GM18502 (cell line): ENCODE results near the gene CBX1.

Source experiments
- ATAC-seq: cut with Tn5 transposase; IDR thresholded peaks from one replicate; pipeline ENCODE4 v1.9.1; 2021; ENCODE audit warnings: mild to moderate bottlenecking; ENCODE audit not compliant: unreplicated experiment, poor library complexity

The CBX1 gene

DNA sequence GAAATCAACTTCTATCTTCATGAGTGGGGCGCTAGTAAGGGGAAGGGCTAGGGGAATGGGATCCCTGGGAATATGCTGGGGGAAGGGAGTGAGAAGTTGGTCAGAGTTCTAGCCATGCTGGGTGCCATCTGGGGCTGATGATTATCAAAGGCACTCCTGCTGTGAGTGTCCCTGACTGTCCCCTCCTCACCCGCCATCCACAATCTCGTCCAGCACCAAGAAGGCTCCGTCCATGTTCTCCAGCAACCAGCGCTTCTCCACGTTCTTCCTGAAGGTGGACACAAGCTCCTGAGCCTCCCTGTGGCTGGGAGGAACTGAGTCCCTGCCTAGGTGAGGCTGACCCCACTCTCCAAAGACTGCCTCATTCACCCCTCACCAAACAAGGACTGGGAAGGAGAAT lies 69.3 kb downstream of the CBX1 start:
- no peak for ATAC-seq

DNA sequence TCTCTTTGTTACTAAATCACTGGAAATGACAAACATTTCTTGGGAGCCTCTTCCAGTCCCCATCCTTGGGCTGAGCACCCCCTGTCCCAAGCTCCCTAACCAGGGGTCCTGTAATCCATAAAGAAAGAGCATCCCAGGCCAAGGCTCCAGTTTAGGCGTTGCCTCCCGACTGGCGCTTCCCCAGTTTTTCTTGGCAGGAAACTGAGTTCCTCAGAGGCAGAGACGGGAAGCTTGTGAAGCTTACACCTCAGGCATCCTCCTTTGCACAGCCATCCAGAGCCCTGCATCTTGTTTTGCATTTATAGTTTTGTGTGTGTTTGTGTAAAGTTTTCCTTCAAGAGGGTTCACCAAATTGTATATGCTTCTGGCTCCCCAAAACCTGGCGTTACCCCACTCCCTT lies 70.7 kb downstream of the CBX1 start:
- ATAC-seq: no peak

- no peak for ATAC-seq
These were observed 72.5 kb downstream of the CBX1 start for GRCh38 chr17:48028736-48029135.

GRCh38 chr17:48027322-48027981 lies 73.8 kb downstream of the CBX1 start:
- ATAC-seq: no peak

DNA sequence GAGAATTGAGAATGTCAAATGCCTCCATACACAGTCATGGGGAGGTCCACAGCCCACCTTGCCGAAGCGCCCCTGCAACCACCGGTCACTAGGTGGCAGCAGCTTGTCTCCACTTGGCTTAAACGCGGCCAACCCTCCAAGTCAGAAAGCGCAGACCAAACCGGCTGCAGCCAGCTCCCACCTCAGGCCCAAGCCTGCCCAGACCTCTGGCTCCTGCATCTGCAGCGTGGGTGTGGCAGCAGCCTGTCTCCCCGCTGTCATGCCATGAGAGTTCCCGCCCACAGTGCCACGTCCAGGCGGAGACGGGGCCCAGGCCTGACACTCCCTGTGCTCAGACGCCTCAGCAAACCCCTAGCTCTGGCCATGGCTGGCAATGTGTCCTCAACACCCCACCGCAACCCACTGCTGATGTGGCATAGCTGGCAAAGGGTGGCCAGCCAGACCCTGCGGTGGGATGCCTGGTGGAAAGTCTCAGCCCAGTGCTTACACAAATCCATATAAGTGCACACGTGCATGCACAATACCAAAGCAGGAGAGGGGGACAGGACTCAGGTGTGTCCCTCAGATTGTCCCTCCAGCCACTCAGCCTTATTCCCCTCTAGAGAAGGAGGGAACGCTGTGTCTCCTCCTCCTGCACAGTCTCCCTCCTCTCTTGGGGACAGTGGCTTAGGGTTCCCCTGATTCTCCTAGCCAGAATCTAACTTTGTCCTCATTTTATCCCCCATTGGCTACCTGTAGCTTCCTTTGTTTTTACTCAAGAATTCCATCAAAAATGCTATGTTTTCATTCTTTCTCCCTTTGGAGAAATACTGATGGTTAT lies 74.6 kb downstream of the CBX1 start:
- ATAC-seq: no peak

GRCh38 chr17:48025904-48026501 lies 75.3 kb downstream of the CBX1 start:
- ATAC-seq: no peak

GRCh38 chr17:48025040-48025903 lies 76.0 kb downstream of the CBX1 start:
- ATAC-seq: peak; percentile 81

DNA sequence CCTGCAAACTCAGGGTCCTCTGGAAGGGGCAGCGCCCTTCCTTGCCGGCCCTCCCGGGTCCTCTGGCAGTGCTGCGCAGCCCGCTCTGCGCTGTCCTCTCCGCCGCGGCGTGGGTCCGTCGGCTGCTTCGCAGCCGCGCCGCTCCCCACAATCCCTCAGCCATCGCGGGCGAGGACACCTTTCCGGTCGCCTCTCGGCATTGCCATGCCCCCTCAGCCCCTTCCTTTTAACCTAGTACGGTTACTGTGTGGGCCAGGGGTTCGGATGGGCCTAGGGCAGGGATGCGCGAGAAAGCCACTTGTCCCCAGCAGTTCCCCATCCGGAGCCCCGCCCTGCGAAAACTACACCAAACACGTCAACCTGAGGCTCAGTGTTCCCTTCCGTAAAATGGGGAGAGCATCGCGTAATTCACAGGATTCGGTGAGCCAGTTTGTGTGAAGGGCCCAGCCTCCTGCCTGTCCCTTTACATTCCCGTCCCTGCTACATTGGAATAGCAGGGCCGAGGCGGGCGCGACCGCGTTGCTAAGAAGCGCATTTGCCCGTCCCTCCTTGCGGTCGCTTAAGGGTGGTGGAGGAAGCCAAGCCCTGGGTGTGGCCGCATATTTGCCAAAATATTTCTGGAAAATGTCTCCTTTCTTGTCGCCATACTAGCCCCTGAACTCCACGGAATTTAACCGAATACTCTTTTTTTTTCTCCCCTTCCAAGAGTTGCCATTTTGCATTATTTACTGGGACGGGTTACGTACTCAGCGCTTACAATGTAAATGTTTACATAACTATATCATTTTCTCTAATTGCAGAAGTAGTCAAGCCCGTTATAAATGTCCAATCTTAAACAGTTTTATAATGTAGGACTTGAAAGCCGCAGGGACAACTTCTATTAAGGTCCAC lies 76.9 kb downstream of the CBX1 start:
- peak; percentile 17 for ATAC-seq

- no peak for ATAC-seq
These were observed 77.7 kb downstream of the CBX1 start for GRCh38 chr17:48023400-48024148.

- no peak for ATAC-seq
These were observed 78.4 kb downstream of the CBX1 start for GRCh38 chr17:48022901-48023300.

- ATAC-seq: no peak
These were observed 79.3 kb downstream of the CBX1 start for GRCh38 chr17:48021934-48022333.
